ENCODE data around the gene ROBO2. TPM values are rescaled to one million over a fixed set of nuclear protein-coding genes. Genes with fewer than 3 reads are reported as not detected.

The ROBO2 gene
- total RNA-seq = not detected

- Mint-ChIP-seq H3K36me3 (ENCODE audit: low read depth) (no peaks in the 10 kb centered on the region), H3K9me3 (peaks cover 6% of the 10 kb centered on the region), H3K4me3 (no peak within 1 kb of the TSS), H3K4me1 (no peaks in the 10 kb centered on the region), H3K27me3 (peaks cover 21% of the 10 kb centered on the region), H3K27ac (no peak within 1 kb of the TSS)
- no peak for ATAC-seq (replicated peaks)
Measured at GRCh38 chr3:77039606-77040171, at the start of gene ROBO2. Gene ROBO2 (plus strand): TSS chr3:77040099. CDS start chr3:77040786, 687 bp downstream.

- Mint-ChIP-seq H3K4me1 (no peaks in the 10 kb centered on the region), H3K4me3 (no peak overlapping the region), H3K9me3 (peaks cover 5% of the 10 kb centered on the region), H3K36me3 (ENCODE audit: low read depth) (no peaks in the 10 kb centered on the region), H3K27ac (no peak overlapping the region), H3K27me3 (no peaks in the 10 kb centered on the region)
- no peak for ATAC-seq (replicated peaks)
Measured at GRCh38 chr3:76990606-76991005, 49.3 kb upstream of the ROBO2 start.

- no peak for ATAC-seq (replicated peaks)
- no peaks in the 10 kb centered on the region for H3K27me3 Mint-ChIP-seq
- H3K36me3 Mint-ChIP-seq (ENCODE audit: low read depth) = no peaks in the 10 kb centered on the region
- H3K4me3 Mint-ChIP-seq = no peak overlapping the region
- peaks cover 5% of the 10 kb centered on the region for H3K9me3 Mint-ChIP-seq
- H3K27ac Mint-ChIP-seq = no peak overlapping the region
- H3K4me1 Mint-ChIP-seq = no peaks in the 10 kb centered on the region
Measured at GRCh38 chr3:76991165-76991564, 48.7 kb upstream of the ROBO2 start.

- Mint-ChIP-seq H3K9me3 (peaks cover 8% of the 10 kb centered on the region), H3K4me1 (no peaks in the 10 kb centered on the region), H3K27ac (no peak overlapping the region), H3K27me3 (no peaks in the 10 kb centered on the region), H3K36me3 (ENCODE audit: low read depth) (no peaks in the 10 kb centered on the region), H3K4me3 (no peak overlapping the region)
- no peak for ATAC-seq (replicated peaks)
Measured at GRCh38 chr3:76997733-76998132, 42.2 kb upstream of the ROBO2 start.

- Mint-ChIP-seq H3K9me3 (peaks cover 12% of the 10 kb centered on the region), H3K4me3 (no peak overlapping the region), H3K36me3 (ENCODE audit: low read depth) (no peaks in the 10 kb centered on the region), H3K27ac (no peak overlapping the region), H3K27me3 (no peaks in the 10 kb centered on the region), H3K4me1 (no peaks in the 10 kb centered on the region)
- no peak for ATAC-seq (replicated peaks)
Measured at GRCh38 chr3:76998555-76998954, 41.3 kb upstream of the ROBO2 start.

GRCh38 chr3:77001062-77001701, 38.7 kb upstream of the ROBO2 start:
- no peak for ATAC-seq (replicated peaks)
- Mint-ChIP-seq H3K27me3 (no peaks in the 10 kb centered on the region), H3K4me3 (no peak overlapping the region), H3K27ac (no peak overlapping the region), H3K9me3 (peaks cover 18% of the 10 kb centered on the region), H3K36me3 (ENCODE audit: low read depth) (no peaks in the 10 kb centered on the region), H3K4me1 (no peaks in the 10 kb centered on the region)

- Mint-ChIP-seq H3K27ac (no peak overlapping the region), H3K4me3 (no peak overlapping the region), H3K27me3 (no peaks in the 10 kb centered on the region), H3K9me3 (peaks cover 12% of the 10 kb centered on the region), H3K4me1 (no peaks in the 10 kb centered on the region), H3K36me3 (ENCODE audit: low read depth) (no peaks in the 10 kb centered on the region)
- no peak for ATAC-seq (replicated peaks)
Measured at GRCh38 chr3:77014226-77014625, 25.7 kb upstream of the ROBO2 start.

GRCh38 chr3:77025471-77025870, 14.4 kb upstream of the ROBO2 start:
- Mint-ChIP-seq H3K27me3 (no peaks in the 10 kb centered on the region), H3K4me1 (no peaks in the 10 kb centered on the region), H3K36me3 (ENCODE audit: low read depth) (no peaks in the 10 kb centered on the region), H3K27ac (no peak overlapping the region), H3K9me3 (peaks cover 8% of the 10 kb centered on the region), H3K4me3 (no peak overlapping the region)
- ATAC-seq (replicated peaks) = no peak

GRCh38 chr3:77026904-77027634, 12.8 kb upstream of the ROBO2 start:
- Mint-ChIP-seq H3K27ac (no peak overlapping the region), H3K4me3 (no peak overlapping the region), H3K4me1 (no peaks in the 10 kb centered on the region), H3K27me3 (no peaks in the 10 kb centered on the region), H3K36me3 (ENCODE audit: low read depth) (no peaks in the 10 kb centered on the region), H3K9me3 (peaks cover 13% of the 10 kb centered on the region)
- no peak for ATAC-seq (replicated peaks)

GRCh38 chr3:77028005-77028404, 11.9 kb upstream of the ROBO2 start:
- H3K27me3 Mint-ChIP-seq = no peaks in the 10 kb centered on the region
- H3K9me3 Mint-ChIP-seq = peaks cover 15% of the 10 kb centered on the region
- H3K36me3 Mint-ChIP-seq (ENCODE audit: low read depth) = no peaks in the 10 kb centered on the region
- ATAC-seq (replicated peaks) = no peak
- H3K27ac Mint-ChIP-seq = no peak overlapping the region
- H3K4me1 Mint-ChIP-seq = no peaks in the 10 kb centered on the region
- H3K4me3 Mint-ChIP-seq = no peak overlapping the region

GRCh38 chr3:77038468-77038929, 1.4 kb upstream of the ROBO2 start:
- Mint-ChIP-seq H3K4me1 (no peaks in the 10 kb centered on the region), H3K27me3 (peaks cover 21% of the 10 kb centered on the region), H3K36me3 (ENCODE audit: low read depth) (no peaks in the 10 kb centered on the region), H3K4me3 (no peak overlapping the region), H3K27ac (no peak overlapping the region), H3K9me3 (peaks cover 6% of the 10 kb centered on the region)
- no peak for ATAC-seq (replicated peaks)

- Mint-ChIP-seq H3K9me3 (peaks cover 6% of the 10 kb centered on the region), H3K27ac (no peak overlapping the region), H3K4me1 (no peaks in the 10 kb centered on the region), H3K4me3 (no peak overlapping the region), H3K36me3 (ENCODE audit: low read depth) (no peaks in the 10 kb centered on the region), H3K27me3 (peaks cover 21% of the 10 kb centered on the region)
- ATAC-seq (replicated peaks) = no peak
Measured at GRCh38 chr3:77038930-77039605, 831 bp upstream of the ROBO2 start.

GRCh38 chr3:77040216-77040615, 317 bp downstream of the ROBO2 start:
- Mint-ChIP-seq H3K4me1 (no peaks in the 10 kb centered on the region), H3K27me3 (peaks cover 21% of the 10 kb centered on the region), H3K36me3 (ENCODE audit: low read depth) (no peaks in the 10 kb centered on the region), H3K9me3 (peaks cover 6% of the 10 kb centered on the region), H3K4me3 (no peak overlapping the region), H3K27ac (no peak overlapping the region)
- no peak for ATAC-seq (replicated peaks)

- Mint-ChIP-seq H3K27ac (no peak overlapping the region), H3K4me1 (no peaks in the 10 kb centered on the region), H3K4me3 (no peak overlapping the region)
Measured at GRCh38 chr3:77040926-77041722, 1.2 kb downstream of the ROBO2 start.

More at GRCh38 chr3:77040926-77041722, 1.2 kb downstream of the ROBO2 start:
- ATAC-seq (replicated peaks) = no peak
- Mint-ChIP-seq H3K9me3 (peaks cover 6% of the 10 kb centered on the region), H3K27me3 (peaks cover 21% of the 10 kb centered on the region), H3K36me3 (ENCODE audit: low read depth) (no peaks in the 10 kb centered on the region)
